IPS-15b (cell line): ENCODE data around the gene NEO1.

ENCODE experiments used
- H3K27me3 ChIP-seq: one replicate; pipeline ENCODE4 v1.6.1; 2013; ENCODE audit warnings: low read length; ENCODE audit not compliant: control insufficient read depth, insufficient read depth
- H3K36me3 ChIP-seq: one replicate; pipeline ENCODE4 v1.6.1; 2013; ENCODE audit warnings: low read length; ENCODE audit not compliant: control insufficient read depth, insufficient read depth
- H3K4me1 ChIP-seq: one replicate; pipeline ENCODE4 v1.6.1; 2013; ENCODE audit warnings: mild to moderate bottlenecking, low read length; ENCODE audit not compliant: control insufficient read depth, insufficient read depth
- H3K4me3 ChIP-seq: one replicate; pipeline ENCODE4 v1.5.1; 2013; ENCODE audit warnings: low read depth, low read length
- H3K9ac ChIP-seq: one replicate; pipeline ENCODE4 v1.6.1; 2013; ENCODE audit warnings: low read depth, mild to moderate bottlenecking, low read length
- H3K9me3 ChIP-seq: one replicate; pipeline ENCODE4 v1.6.1; 2013; ENCODE audit warnings: mild to moderate bottlenecking, low read length; ENCODE audit not compliant: control insufficient read depth, insufficient read depth

NEO1 gene

DNA sequence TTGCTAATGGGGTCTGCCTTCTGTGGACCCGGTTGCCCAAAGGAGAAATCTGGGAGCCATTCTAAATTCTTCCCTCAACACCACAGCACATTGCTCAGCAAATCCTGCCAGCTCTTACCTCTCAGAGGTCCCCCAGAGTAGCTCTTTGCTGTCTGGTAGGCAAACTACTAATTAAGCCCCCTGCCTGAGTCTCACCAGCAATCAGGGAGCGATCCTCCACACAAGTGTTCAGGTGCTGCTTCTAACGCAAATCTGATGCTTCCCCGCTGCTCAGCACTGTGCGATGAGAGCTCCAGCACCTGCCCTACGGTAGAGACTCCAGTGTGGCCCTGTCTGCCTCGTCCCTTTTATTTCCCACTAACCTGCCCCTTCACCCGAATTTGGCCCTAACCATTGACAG is 256.0 kb downstream of the NEO1 start:
- Histone ChIP-seq H3K9me3 (no peaks in the 10 kb centered on the region), H3K4me1 (no peaks in the 10 kb centered on the region), H3K36me3 (no peaks in the 10 kb centered on the region)

DNA sequence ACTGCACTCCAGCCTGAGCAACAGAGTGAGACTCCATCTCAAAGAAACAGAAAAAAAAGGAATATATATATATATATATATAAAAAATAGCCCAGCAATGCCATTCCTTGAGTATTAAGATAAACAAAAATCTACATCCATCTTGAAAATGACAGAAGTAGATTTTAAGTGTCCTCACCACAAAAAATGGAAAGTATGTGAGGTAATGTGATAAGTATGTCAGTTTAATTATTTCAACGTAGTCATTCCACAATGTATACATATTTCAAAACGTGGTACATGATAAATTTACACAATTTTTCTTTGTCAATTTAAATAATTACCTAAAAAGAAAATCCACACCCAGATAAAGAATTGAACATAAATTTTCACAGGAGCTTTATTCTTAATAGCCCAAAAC is 261.6 kb downstream of the NEO1 start:
- Histone ChIP-seq H3K4me3 (no peak overlapping the region), H3K4me1 (peaks cover 9% of the 10 kb centered on the region), H3K9ac (no peak overlapping the region), H3K9me3 (no peaks in the 10 kb centered on the region), H3K27me3 (peaks cover 2% of the 10 kb centered on the region), H3K36me3 (no peaks in the 10 kb centered on the region)

More for the DNA sequence above, 256.0 kb downstream of the NEO1 start:
- H3K27me3 ChIP-seq, result no peaks in the 10 kb centered on the region
- no peak overlapping the region for H3K9ac ChIP-seq
- no peak overlapping the region for H3K4me3 ChIP-seq

DNA sequence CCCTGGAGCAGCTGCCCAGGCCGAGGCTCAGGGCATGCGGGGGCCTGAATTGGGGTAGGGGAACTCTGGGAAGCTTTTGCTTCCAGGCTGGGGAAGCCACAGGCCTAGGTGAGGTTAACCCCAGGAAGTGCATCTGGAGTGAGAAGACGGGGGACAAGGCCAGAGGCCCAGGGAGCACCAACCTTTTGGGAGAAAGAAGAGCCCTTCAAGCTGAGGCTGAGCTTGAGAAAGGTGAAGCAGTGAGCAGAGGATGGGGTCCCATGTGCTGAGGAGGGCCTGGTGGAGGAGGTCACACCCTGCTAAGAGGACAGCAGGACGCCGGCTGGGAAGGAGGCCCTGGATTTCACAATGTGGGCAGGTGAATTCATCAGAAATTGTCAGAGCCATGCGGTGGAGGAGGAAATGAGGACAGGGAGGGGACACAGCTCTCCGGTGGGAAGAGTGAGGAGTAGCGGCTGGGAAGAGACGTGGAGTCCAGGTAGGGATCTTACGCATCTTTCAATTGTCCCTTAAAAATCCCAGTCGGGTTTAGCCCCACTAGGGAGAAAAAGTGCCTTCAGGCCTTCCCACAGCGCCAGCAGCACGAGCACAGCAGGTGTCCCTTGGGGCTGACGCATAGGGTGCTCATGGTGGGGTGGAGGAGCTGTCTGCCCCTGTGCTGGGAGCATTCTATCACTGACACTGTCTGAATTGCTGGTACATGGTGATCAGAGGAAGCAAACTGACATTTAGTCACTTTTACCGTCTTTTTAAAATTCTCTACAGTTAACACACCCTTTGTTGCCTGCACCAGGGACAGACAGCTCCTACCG is 265.6 kb downstream of the NEO1 start:
- peaks cover 2% of the 10 kb centered on the region for H3K27me3 ChIP-seq

DNA sequence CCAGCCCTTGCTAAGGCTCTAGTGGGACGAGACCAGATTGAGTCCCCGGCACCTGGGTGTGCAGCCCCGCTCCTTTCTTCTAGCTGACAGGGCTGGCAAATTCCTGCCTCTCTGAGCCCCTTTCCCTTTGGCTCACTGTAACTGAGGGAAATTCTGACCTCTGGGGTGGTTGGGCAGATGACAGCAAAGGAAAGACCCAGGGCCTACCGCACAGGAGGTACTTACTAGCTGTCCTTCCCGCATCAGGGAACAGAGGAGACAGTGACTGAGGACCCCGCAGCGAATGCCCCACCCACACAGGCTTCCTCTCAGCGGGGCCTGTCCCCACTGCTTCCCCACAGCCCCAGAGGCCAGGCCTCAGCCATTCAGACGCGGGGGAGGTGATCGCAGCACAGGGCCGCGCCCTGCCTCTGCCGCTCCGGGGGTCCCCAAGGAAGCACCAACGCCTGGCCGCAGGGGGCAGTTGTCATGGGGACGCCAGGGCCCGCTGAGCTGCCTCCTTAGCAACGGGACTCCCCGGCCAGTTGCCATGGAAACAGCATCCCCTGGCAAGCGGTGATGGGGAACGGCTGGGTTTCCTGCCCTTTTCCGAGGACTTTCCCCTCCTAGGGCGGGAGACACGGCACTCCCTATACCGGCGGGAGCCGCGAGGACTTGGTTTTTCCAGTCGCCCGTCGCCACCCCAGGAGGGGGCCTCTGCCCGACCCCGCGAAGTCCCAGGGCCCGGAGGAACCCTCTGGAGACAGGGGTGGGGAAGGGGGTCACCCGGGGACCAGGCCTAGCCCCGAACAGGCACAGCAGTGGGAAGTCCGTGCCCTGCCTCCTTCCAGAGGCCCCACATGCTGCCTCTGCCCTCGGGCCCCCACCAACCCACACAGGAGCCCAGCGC is 266.4 kb downstream of the NEO1 start:
- Histone ChIP-seq H3K36me3 (peaks cover 3% of the 10 kb centered on the region), H3K9ac (no peak overlapping the region), H3K4me1 (peaks cover 9% of the 10 kb centered on the region), H3K27me3 (peaks cover 2% of the 10 kb centered on the region), H3K4me3 (peak overlapping the region; percentile 8), H3K9me3 (no peaks in the 10 kb centered on the region)

More for the DNA sequence above, 265.6 kb downstream of the NEO1 start:
- no peaks in the 10 kb centered on the region for H3K9me3 ChIP-seq
- no peak overlapping the region for H3K9ac ChIP-seq
- no peak overlapping the region for H3K4me3 ChIP-seq
- no peaks in the 10 kb centered on the region for H3K36me3 ChIP-seq
- H3K4me1 ChIP-seq, result peaks cover 9% of the 10 kb centered on the region

DNA sequence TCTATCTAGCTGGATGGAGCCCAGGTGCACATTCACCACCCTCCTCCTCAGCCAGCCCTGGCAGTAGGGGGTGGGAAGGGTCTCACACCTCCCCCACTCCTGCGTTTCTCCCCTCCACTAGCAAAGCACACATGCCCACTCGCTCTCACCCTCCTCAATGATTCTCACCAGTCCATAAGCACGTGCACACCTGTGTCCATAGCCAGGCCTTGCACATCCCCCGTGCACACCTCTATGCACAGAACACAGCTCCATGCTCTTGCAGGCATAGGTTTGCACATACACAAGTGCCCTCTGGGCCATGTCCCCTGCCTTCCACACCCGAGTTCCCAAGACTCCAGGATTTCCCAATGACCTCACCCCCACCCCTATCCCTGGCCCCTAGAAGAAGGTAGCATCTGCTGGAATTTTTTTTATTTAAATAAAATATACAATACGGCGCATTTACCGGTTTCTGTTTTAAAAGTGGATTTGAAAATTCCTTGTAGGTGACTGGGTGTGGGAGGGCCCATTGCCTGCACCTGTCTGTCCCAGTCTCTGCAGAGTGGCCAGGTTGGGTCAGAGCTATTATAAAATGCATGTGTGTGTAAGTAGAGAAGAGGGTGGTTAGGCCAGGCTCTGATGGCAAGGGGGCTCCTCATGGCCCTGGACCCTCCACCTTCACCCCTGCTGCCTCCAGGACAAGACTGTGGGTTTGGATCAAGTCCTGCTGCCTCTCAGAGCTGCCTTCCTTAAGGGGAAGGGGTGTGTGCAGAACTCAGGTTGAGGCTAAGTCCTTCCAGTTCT is 267.4 kb downstream of the NEO1 start:
- H3K27me3 ChIP-seq, result peaks cover 2% of the 10 kb centered on the region
- peaks cover 5% of the 10 kb centered on the region for H3K36me3 ChIP-seq
- H3K4me3 ChIP-seq, result no peak overlapping the region
- no peaks in the 10 kb centered on the region for H3K9me3 ChIP-seq
- peaks cover 9% of the 10 kb centered on the region for H3K4me1 ChIP-seq
- H3K9ac ChIP-seq, result no peak overlapping the region

DNA sequence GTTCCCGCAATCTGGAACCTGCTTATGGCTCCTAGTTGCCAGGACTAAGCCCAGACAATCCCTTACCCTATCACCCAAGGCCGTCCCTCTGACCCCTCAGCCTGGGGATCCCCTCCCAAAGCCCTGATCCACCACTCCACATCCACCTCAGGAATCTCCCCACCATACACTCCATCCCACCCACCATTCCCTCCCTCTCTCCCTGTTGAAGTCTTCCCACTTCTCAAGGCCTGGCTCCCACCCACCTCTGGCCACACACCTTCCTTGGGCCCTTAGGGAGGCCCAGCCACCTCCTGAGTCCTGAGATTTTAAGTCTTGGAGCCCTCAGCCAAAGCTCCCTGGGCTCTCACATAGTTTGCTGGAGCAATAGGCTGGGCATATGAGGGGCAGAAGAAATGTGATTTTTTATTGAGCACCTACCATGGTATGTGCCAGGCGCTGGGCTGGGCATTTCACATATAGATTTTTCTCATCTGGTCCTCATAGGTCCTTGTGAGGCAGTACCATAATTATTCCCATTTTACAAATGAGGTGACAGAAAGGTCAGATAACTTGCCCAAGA is 268.4 kb downstream of the NEO1 start:
- Histone ChIP-seq H3K9me3 (no peaks in the 10 kb centered on the region), H3K27me3 (peaks cover 2% of the 10 kb centered on the region), H3K36me3 (peaks cover 13% of the 10 kb centered on the region), H3K9ac (no peak overlapping the region), H3K4me1 (peaks cover 9% of the 10 kb centered on the region), H3K4me3 (no peak overlapping the region)

DNA sequence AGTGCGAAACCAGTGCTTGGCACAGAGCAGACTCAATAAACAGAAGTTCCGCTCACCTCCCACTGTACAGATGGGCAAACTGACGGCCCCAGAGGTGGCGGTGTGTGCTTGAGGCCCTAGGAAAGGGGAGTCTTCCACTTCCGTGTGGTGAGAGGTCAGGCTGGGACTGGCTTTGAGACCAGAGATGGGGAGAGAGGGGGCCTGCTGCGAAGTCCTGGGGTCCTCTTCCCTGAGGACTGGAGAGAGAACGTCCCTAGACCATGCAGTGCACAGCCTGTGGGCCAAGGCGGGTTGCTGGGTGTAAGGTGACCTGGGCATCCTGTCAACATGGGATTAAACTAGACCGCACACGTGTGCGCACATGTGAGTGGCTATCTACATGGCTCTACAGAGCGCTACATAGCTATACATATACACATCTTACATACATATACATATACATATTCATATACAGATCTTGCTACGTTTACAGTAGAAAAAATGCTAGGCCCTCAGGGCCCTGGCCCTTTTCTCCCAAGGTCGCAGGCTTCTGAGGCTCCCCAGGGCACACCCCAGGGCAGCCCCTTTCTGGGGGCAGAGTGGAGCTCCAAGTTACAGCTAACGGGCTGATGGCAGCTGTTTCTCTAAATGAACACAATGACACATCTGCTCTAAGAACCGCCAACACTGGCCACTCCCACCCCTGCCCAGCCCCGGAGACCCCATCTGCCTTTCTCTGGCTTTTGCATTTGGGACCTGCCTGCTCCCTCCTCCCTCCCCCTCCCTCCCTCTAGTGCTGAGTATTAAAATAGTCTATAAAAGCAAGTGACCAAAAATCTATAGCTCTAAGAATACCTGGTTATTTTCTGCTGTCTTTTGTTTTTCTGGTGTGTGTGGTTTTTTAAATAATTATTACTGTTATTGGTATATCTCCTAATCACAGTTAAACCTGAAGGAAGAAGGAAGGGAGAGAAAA is 269.5 kb downstream of the NEO1 start:
- no peak overlapping the region for H3K4me3 ChIP-seq
- peaks cover 9% of the 10 kb centered on the region for H3K4me1 ChIP-seq
- H3K36me3 ChIP-seq, result peaks cover 13% of the 10 kb centered on the region
- H3K9ac ChIP-seq, result no peak overlapping the region
- peaks cover 2% of the 10 kb centered on the region for H3K27me3 ChIP-seq
- H3K9me3 ChIP-seq, result no peaks in the 10 kb centered on the region

DNA sequence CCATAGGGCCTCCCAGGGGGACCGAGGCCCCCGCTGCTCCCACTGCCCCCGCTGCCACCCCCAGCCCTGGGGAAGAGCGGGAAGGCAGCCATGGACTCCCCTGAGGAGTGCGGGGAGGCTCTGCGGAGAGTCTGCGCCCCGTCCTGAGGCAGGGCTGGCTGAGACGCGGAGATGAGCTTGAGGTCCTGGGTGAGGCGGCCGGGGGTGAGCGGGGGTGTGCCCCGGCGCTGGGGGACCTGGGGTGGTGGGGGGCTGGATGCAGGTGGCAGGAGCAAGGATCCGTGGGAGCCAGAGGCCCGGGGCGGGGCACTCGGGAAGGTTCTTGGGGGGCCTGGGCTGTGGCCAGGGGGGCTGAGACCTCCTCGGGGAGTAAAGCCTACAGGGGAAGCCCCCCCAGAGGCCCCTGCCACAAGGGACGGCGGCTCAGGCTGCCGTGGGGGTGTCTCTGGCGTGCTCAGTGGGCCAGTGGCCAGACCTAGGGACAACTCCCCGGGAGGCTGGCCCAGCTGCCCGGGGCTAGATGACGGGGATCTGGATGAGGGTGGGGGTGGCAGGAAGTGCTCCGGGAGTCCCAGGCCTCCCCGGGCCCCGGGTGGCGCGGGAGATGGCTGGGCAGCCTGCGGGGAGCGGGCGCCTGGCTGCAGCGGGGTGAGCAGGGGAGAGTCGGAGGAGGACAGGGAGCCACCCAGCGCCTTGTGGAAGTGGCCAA is 270.6 kb downstream of the NEO1 start:
- H3K4me1 ChIP-seq, result peaks cover 7% of the 10 kb centered on the region

DNA sequence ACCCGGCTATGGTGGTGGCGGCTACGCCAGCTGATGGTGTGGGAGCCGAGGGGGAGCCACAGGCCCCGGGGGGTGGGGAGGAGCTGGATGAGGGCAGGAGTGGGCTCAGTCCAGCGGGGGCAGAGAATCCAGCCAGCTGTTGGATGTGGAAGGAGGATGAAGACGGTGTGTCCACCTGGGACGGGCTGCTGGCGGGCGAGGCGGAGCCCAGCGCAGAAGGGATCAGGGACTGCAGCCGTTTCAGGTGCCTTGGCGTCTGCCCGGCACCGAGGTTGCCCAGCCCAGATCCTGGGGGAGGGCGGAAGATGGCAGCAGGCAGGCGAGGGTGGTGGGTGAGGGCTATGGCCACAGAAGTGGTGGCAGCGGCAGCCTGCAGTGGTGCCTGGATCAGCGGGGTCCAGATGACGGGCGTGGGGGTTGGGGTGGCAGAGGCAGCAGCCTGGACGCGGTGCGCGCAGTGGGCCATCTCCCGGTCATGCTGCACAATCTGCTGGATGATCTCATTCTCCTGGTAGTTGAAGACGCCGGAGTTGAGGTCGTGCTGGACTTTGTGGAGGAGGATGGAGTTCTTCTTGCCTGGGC is 271.2 kb downstream of the NEO1 start:
- Histone ChIP-seq H3K36me3 (peaks cover 20% of the 10 kb centered on the region), H3K4me1 (peaks cover 1% of the 10 kb centered on the region), H3K4me3 (no peak overlapping the region), H3K9me3 (no peaks in the 10 kb centered on the region), H3K9ac (no peak overlapping the region), H3K27me3 (no peaks in the 10 kb centered on the region)

More for the DNA sequence above, 270.6 kb downstream of the NEO1 start:
- Histone ChIP-seq H3K4me3 (no peak overlapping the region), H3K36me3 (peaks cover 13% of the 10 kb centered on the region), H3K27me3 (peaks cover 2% of the 10 kb centered on the region), H3K9me3 (no peaks in the 10 kb centered on the region), H3K9ac (no peak overlapping the region)

DNA sequence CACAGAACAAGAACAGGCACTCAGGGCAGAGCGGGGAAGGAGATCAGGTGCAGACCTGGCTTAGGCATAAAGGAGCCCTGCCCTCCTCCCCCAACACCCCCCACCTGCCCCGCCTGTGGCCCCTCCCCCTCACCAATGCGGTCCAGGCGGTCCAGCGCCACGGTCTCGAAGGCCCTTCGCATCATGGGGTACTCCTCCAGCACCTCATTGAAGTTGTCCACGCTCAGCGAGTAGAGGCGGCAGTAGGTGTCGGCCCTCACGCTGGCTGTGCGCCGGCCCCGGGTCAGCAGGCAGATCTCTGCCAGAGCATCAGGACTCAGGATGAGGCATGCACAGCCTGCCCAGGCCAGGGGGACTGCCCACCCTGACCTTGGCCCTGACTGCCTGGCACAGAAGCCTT is 271.7 kb downstream of the NEO1 start:
- Histone ChIP-seq H3K9ac (no peak overlapping the region), H3K9me3 (no peaks in the 10 kb centered on the region), H3K36me3 (peaks cover 24% of the 10 kb centered on the region), H3K27me3 (no peaks in the 10 kb centered on the region), H3K4me3 (no peak overlapping the region), H3K4me1 (no peaks in the 10 kb centered on the region)
